A673 (cell line): ENCODE data around the gene AKTIP. TPM values are rescaled to one million over a fixed set of nuclear protein-coding genes. Genes with fewer than 3 reads are reported as not detected.

Experiments
- BruUV-seq: library from RNA; stranded (reverse); fragments of 400-500 nt; replicated peaks from 2 replicates; lab custom pipeline; 2021; lab: Mats Ljungman, UMichigan
- CTCF ChIA-PET: fragments of 300-600 bp; sonication (Branson Sonifier 250); formaldehyde crosslinking; loops from one replicate; lab custom pipeline; 2022; ENCODE audit warnings: antibody characterized with exemption; lab: Charles Lee
- POLR2A ChIA-PET: fragments of 300-600 bp; sonication (Branson Sonifier 250); formaldehyde crosslinking; loops from one replicate; lab custom pipeline; 2022; ENCODE audit warnings: antibody characterized with exemption; ENCODE audit not compliant: low non-redundant PET; lab: Charles Lee
- DNase-seq: peaks from one replicate; pipeline ENCODE4 v3.0.0-alpha.2; 2015; ENCODE audit warnings: low spot score
- H3K27ac ChIP-seq: fragments of 200-600 bp; sonication (generic); 2 replicates; pipeline ENCODE4 v1.5.1; 2016; ENCODE audit warnings: mixed run types, low read depth, mild to moderate bottlenecking, mixed read lengths, antibody characterized with exemption, low read length; ENCODE audit not compliant: poor library complexity, severe bottlenecking
- H3K27me3 ChIP-seq: fragments of 200-600 bp; sonication (generic); replicated peaks from 2 replicates; pipeline ENCODE4 v1.6.1; 2017; ENCODE audit warnings: mixed run types, low read depth, mild to moderate bottlenecking, mixed read lengths, antibody characterized with exemption, low read length; ENCODE audit not compliant: insufficient read depth, poor library complexity
- H3K36me3 ChIP-seq: fragments of 200-600 bp; sonication (generic); 2 replicates; pipeline ENCODE4 v1.6.1; 2016; ENCODE audit warnings: mixed run types, mild to moderate bottlenecking, mixed read lengths, antibody characterized with exemption, low read length; ENCODE audit not compliant: insufficient read depth, poor library complexity, severe bottlenecking
- H3K4me1 ChIP-seq: fragments of 200-600 bp; sonication (generic); 2 replicates; pipeline ENCODE4 v1.6.1; 2017; ENCODE audit warnings: mixed run types, mild to moderate bottlenecking, mixed read lengths, antibody characterized with exemption, low read length; ENCODE audit not compliant: insufficient read depth, poor library complexity, severe bottlenecking
- H3K4me3 ChIP-seq: fragments of 200-600 bp; sonication (generic); 2 replicates; pipeline ENCODE4 v1.5.1; 2016; ENCODE audit warnings: low read depth, mixed run types, mild to moderate bottlenecking, mixed read lengths, low read length; ENCODE audit not compliant: poor library complexity, severe bottlenecking
- H3K9me3 ChIP-seq: fragments of 200-600 bp; sonication (generic); 2 replicates; pipeline ENCODE4 v1.6.1; 2016; ENCODE audit warnings: mixed run types, low read depth, mild to moderate bottlenecking, mixed read lengths, antibody characterized with exemption, low read length; ENCODE audit not compliant: poor library complexity, severe bottlenecking
- CTCF ChIP-seq: fragments of 300-800, 200-600 bp; sonication (generic); conservative IDR thresholded peaks from 2 replicates; pipeline ENCODE4 v1.5.1; 2017; ENCODE audit warnings: low read depth, mild to moderate bottlenecking, antibody characterized with exemption, low read length, moderate library complexity, mixed read lengths
- EZH2 ChIP-seq: fragments of 200-600 bp; sonication (generic); IDR thresholded peaks from 2 replicates; pipeline ENCODE4 v1.6.1; 2017; ENCODE audit warnings: borderline replicate concordance, low read depth, mild to moderate bottlenecking, mixed read lengths, antibody characterized with exemption, low read length; ENCODE audit not compliant: poor library complexity, severe bottlenecking
- intact Hi-C: fragments of 100-400 bp; cut with micrococcal nuclease; formaldehyde crosslinking; loops from one replicate; pipeline ENCODE4 v1.10.0; 2022; ENCODE audit not compliant: unreplicated experiment
- total RNA-seq: library from RNA; stranded (reverse); gene quantifications from 2 replicates; pipeline ENCODE4 v1.2.3, GENCODE V29; 2021

Gene AKTIP
- total RNA-seq, 1 experiment from 2014 or later, result 15.0 TPM

GRCh38 chr16:53482123-53482522 lies 20.9 kb downstream of the AKTIP start:
- H3K27me3 ChIP-seq, result no peaks in the 10 kb centered on the region
- TF ChIP-seq CTCF (no peak), EZH2 (no peak)
- ChIA-PET CTCF (no interaction called here), POLR2A (no interaction called here)
- no peak overlapping the region for H3K27ac ChIP-seq
- no peaks in the 10 kb centered on the region for H3K9me3 ChIP-seq
- intact Hi-C loops, result no loop called here
- no peaks in the 10 kb centered on the region for H3K4me1 ChIP-seq
- DNase-seq, result no peak
- H3K36me3 ChIP-seq, result peaks cover 63% of the 10 kb centered on the region
- H3K4me3 ChIP-seq, result no peak overlapping the region
- BruUV-seq, result no TSS peak

GRCh38 chr16:53480394-53480793 lies 22.6 kb downstream of the AKTIP start:
- no peak for TF ChIP-seq CTCF
- TF ChIP-seq EZH2, result no peak
- no TSS peak for BruUV-seq
- peaks cover 51% of the 10 kb centered on the region for H3K36me3 ChIP-seq

GRCh38 chr16:53478965-53479364 lies 24.0 kb downstream of the AKTIP start:
- Histone ChIP-seq H3K9me3 (no peaks in the 10 kb centered on the region), H3K4me3 (no peak overlapping the region), H3K4me1 (no peaks in the 10 kb centered on the region), H3K27ac (no peak overlapping the region), H3K27me3 (no peaks in the 10 kb centered on the region), H3K36me3 (peaks cover 40% of the 10 kb centered on the region)
- intact Hi-C loops, result no loop called here
- POLR2A ChIA-PET, result no interaction called here
- no TSS peak for BruUV-seq
- CTCF ChIA-PET, result no interaction called here
- TF ChIP-seq EZH2, result no peak
- TF ChIP-seq CTCF, result no peak
- no peak for DNase-seq

More at GRCh38 chr16:53480394-53480793, 22.6 kb downstream of the AKTIP start:
- no peaks in the 10 kb centered on the region for H3K27me3 ChIP-seq
- POLR2A ChIA-PET, result no interaction called here
- intact Hi-C loops, result no loop called here
- H3K27ac ChIP-seq, result no peak overlapping the region
- no peak for DNase-seq
- CTCF ChIA-PET, result no interaction called here
- H3K4me3 ChIP-seq, result no peak overlapping the region
- no peaks in the 10 kb centered on the region for H3K9me3 ChIP-seq
- no peaks in the 10 kb centered on the region for H3K4me1 ChIP-seq
